Erythroblast (primary cell): ENCODE data around the gene CARD18.

Source experiments
- GATA1 ChIP-seq: IDR thresholded peaks from 2 replicates; pipeline ENCODE4 v1.6.1; 2011; ENCODE audit warnings: low read depth, mild to moderate bottlenecking, control low read depth, low read length, moderate library complexity
- POLR2A ChIP-seq: IDR thresholded peaks from 2 replicates; pipeline ENCODE4 v1.6.1; 2011; ENCODE audit warnings: mild to moderate bottlenecking, low read length

DNA sequence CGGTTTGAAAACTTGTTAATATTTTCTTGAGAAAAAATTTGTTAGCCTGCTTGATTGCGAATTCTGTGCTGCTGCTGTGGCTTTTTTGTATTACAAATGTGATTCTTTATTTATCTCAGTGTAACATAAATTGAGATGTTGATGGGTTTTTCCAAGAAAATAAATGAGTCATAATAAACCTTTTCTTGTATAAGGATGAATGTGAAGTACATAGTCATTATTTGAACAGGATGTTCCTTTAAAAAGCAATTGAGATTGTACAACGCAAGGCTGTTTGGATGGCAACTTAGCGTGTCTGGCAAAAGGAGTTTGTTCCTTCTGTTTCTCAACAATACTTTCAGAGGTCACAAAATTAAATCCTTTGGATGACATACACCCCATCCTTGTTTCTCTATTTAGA is 24.6 kb upstream of the CARD18 start:
- no peak for TF ChIP-seq POLR2A
- TF ChIP-seq GATA1: no peak
